OCI-LY1 (cell line): ENCODE results near the gene SERPINA3.

Experiments used
- H2AFZ ChIP-seq: fragments of 200-600 bp; sonication (generic), shearing (Covaris generic); 2 replicates; pipeline ENCODE4 v1.6.0; 2014; ENCODE audit warnings: antibody characterized with exemption, mild to moderate bottlenecking, low read length
- H3F3A ChIP-seq: fragments of 200-600 bp; sonication (generic), shearing (Covaris generic); 2 replicates; pipeline ENCODE4 v1.6.0; 2014; ENCODE audit warnings: mild to moderate bottlenecking, antibody characterized with exemption, low read length, moderate library complexity; ENCODE audit not compliant: insufficient read depth
- H3K27ac ChIP-seq: fragments of 200-600 bp; sonication (generic); 2 replicates; pipeline ENCODE4 v1.5.1; 2014; ENCODE audit warnings: low read length, mixed run types, mild to moderate bottlenecking, low read depth; ENCODE audit not compliant: poor library complexity, severe bottlenecking
- H3K27me3 ChIP-seq: fragments of 200-600 bp; sonication (generic); 2 replicates; pipeline ENCODE4 v1.6.0; 2014; ENCODE audit warnings: antibody characterized with exemption, mild to moderate bottlenecking, low read length, moderate library complexity; ENCODE audit not compliant: insufficient read depth
- H3K36me3 ChIP-seq: fragments of 200-600 bp; sonication (generic); 2 replicates; pipeline ENCODE4 v1.6.1; 2014; ENCODE audit warnings: mild to moderate bottlenecking, antibody characterized with exemption, low read length, moderate library complexity, mixed read lengths; ENCODE audit not compliant: insufficient read depth
- H3K4me1 ChIP-seq: fragments of 200-600 bp; sonication (generic); 2 replicates; pipeline ENCODE4 v1.5.1; 2014; ENCODE audit warnings: mild to moderate bottlenecking, low read length, moderate library complexity; ENCODE audit not compliant: insufficient read depth, severe bottlenecking
- H3K4me2 ChIP-seq: fragments of 200-600 bp; sonication (generic), shearing (Covaris generic); 2 replicates; pipeline ENCODE4 v1.6.1; 2014; ENCODE audit warnings: low read length
- H3K4me3 ChIP-seq: fragments of 200-600 bp; sonication (generic); 2 replicates; pipeline ENCODE4 v1.5.1; 2014; ENCODE audit warnings: low read length, low read depth, mild to moderate bottlenecking, mixed read lengths; ENCODE audit not compliant: poor library complexity, severe bottlenecking
- H3K79me2 ChIP-seq: fragments of 200-600 bp; shearing (Covaris generic); 2 replicates; pipeline ENCODE4 v1.6.1; 2016; ENCODE audit warnings: mixed run types, low read length, mixed read lengths; ENCODE audit not compliant: insufficient read depth
- H3K9ac ChIP-seq: fragments of 200-600 bp; sonication (generic), shearing (Covaris generic); 2 replicates; pipeline ENCODE4 v1.6.1; 2014; ENCODE audit warnings: mild to moderate bottlenecking, low read length, mixed read lengths
- H3K9me2 ChIP-seq: fragments of 200-600 bp; sonication (generic), shearing (Covaris generic); 2 replicates; pipeline ENCODE4 v1.6.1; 2014; ENCODE audit warnings: low read depth, mild to moderate bottlenecking, low read length, mixed read lengths
- H3K9me3 ChIP-seq: fragments of 200-600 bp; shearing (Covaris generic); 2 replicates; pipeline ENCODE4 v1.6.1; 2014; ENCODE audit warnings: low read length, mixed read lengths
- H4K20me1 ChIP-seq: fragments of 200-600 bp; sonication (generic), shearing (Covaris generic); 2 replicates; pipeline ENCODE4 v1.6.0; 2016; ENCODE audit warnings: mild to moderate bottlenecking, low read length; ENCODE audit not compliant: insufficient read depth
- EZH2 ChIP-seq: fragments of 200-600 bp; sonication (generic), shearing (Covaris generic); IDR thresholded peaks from 2 replicates; pipeline ENCODE4 v1.8.0; 2017; ENCODE audit warnings: borderline replicate concordance, mixed run types, mild to moderate bottlenecking, antibody characterized with exemption, low read length, moderate library complexity, mixed read lengths
- TF ChIP-seq, protein P1 (sequence below): fragments of 200-600 bp; sonication (generic), shearing (Covaris generic); IDR thresholded peaks from 2 replicates; pipeline ENCODE4 v1.5.1; 2017; ENCODE audit warnings: mild to moderate bottlenecking, antibody characterized with exemption, low read length, moderate library complexity, mixed read lengths

SERPINA3 gene

DNA sequence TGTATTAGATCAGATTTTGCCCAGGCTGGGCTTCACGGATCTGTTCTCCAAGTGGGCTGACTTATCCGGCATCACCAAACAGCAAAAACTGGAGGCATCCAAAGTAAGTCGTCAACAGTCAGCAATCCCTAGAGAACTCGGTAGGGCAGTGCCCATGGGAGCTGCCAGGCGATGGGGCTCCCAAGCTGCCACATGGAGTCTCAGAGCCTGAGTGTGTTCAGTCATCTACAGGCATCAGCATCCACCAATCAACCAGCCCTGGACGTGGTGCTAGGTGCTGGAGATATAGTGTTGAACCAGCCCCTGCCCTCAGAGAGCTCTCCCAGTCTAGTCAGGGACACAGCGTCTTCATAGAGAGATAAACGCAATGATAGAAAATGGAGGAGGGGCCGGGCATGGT lies 44.0 kb upstream of the SERPINA3 start:
- no peak overlapping the region for H3K27ac ChIP-seq
- H3K9me2 ChIP-seq = no peaks in the 10 kb centered on the region
- no peaks in the 10 kb centered on the region for H3F3A ChIP-seq
- H3K79me2 ChIP-seq = no peaks in the 10 kb centered on the region
- H2AFZ ChIP-seq = no peak overlapping the region
- H3K36me3 ChIP-seq = no peaks in the 10 kb centered on the region
- no peak overlapping the region for H3K9ac ChIP-seq
- H3K27me3 ChIP-seq = no peaks in the 10 kb centered on the region
- TF ChIP-seq, protein P1, sequence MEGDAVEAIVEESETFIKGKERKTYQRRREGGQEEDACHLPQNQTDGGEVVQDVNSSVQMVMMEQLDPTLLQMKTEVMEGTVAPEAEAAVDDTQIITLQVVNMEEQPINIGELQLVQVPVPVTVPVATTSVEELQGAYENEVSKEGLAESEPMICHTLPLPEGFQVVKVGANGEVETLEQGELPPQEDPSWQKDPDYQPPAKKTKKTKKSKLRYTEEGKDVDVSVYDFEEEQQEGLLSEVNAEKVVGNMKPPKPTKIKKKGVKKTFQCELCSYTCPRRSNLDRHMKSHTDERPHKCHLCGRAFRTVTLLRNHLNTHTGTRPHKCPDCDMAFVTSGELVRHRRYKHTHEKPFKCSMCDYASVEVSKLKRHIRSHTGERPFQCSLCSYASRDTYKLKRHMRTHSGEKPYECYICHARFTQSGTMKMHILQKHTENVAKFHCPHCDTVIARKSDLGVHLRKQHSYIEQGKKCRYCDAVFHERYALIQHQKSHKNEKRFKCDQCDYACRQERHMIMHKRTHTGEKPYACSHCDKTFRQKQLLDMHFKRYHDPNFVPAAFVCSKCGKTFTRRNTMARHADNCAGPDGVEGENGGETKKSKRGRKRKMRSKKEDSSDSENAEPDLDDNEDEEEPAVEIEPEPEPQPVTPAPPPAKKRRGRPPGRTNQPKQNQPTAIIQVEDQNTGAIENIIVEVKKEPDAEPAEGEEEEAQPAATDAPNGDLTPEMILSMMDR = no peak
- no peak for TF ChIP-seq EZH2
- no peak overlapping the region for H3K4me3 ChIP-seq
- no peaks in the 10 kb centered on the region for H3K9me3 ChIP-seq
- no peak overlapping the region for H3K4me2 ChIP-seq
- H4K20me1 ChIP-seq = no peaks in the 10 kb centered on the region
- H3K4me1 ChIP-seq = no peaks in the 10 kb centered on the region

DNA sequence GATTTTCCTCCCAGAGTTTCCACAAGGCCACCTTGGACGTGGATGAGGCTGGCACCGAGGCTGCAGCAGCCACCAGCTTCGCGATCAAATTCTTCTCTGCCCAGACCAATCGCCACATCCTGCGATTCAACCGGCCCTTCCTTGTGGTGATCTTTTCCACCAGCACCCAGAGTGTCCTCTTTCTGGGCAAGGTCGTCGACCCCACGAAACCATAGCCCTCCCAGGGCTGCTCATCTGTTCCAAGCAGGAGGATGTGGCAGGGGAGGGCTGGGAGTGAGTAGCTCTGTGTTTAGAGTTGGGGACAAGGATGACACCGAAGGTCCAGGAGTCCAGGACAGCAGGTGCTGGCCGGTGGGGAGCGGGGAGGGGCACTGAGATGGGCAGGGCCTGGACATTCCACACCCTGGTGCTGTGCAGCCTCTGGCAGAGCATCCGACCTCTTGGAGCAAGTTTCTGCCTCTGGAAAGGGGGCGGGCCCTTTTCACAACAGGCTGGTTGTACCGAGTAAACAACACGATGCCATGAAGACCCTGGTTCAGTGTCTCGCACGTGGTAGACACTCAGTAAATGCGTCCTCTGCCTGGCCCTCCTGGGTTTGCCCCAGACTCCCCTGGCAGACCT lies 42.7 kb upstream of the SERPINA3 start:
- Histone ChIP-seq H3K4me2 (no peak overlapping the region), H4K20me1 (no peaks in the 10 kb centered on the region), H3K4me1 (no peaks in the 10 kb centered on the region), H3K9me2 (no peaks in the 10 kb centered on the region), H3K9ac (no peak overlapping the region), H3K4me3 (no peak overlapping the region), H3K36me3 (no peaks in the 10 kb centered on the region), H2AFZ (no peak overlapping the region), H3K27ac (no peak overlapping the region), H3F3A (no peaks in the 10 kb centered on the region), H3K27me3 (no peaks in the 10 kb centered on the region), H3K79me2 (no peaks in the 10 kb centered on the region), H3K9me3 (no peaks in the 10 kb centered on the region)
- TF ChIP-seq, protein P1 = no peak
- no peak for TF ChIP-seq EZH2

DNA sequence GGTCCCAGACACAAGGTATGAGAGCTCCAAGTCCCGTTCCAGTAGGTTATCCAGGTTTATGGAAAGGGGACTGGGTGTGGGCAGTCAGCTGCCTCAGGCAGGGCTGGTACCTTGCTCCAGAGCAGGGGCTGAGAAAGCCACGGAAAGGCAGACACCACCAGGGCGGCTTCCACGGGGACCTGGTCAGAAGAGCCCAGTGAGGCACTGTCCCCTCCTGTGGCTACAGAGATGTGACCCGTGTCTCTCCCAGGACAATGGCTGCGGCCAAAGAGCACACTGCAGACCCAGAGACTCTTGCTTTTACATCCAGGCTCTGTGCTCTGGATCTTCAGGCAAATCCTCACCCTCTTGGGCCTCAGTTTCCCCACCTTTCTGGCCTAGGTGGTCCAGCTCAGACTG lies 42.2 kb upstream of the SERPINA3 start:
- TF ChIP-seq, protein P1 = no peak
- no peak for TF ChIP-seq EZH2

More for the DNA sequence above, 42.2 kb upstream of the SERPINA3 start:
- no peaks in the 10 kb centered on the region for H3F3A ChIP-seq
- H3K9me2 ChIP-seq = no peaks in the 10 kb centered on the region
- no peaks in the 10 kb centered on the region for H3K9me3 ChIP-seq
- H3K27ac ChIP-seq = no peak overlapping the region
- H3K4me2 ChIP-seq = no peak overlapping the region
- no peaks in the 10 kb centered on the region for H3K79me2 ChIP-seq
- no peak overlapping the region for H3K9ac ChIP-seq
- H4K20me1 ChIP-seq = no peaks in the 10 kb centered on the region
- no peaks in the 10 kb centered on the region for H3K4me1 ChIP-seq
- no peaks in the 10 kb centered on the region for H3K36me3 ChIP-seq
- H2AFZ ChIP-seq = no peak overlapping the region
- no peak overlapping the region for H3K4me3 ChIP-seq
- no peaks in the 10 kb centered on the region for H3K27me3 ChIP-seq
